ENCODE measurements around the gene ARPC5L. TPM values are rescaled to one million over a fixed set of nuclear protein-coding genes. Genes with fewer than 3 reads are reported as not detected.

The ARPC5L gene
- total and polyA plus RNA-seq, 2 experiments from 2014 or later, result 35.9 to 87.3 TPM

- H3K36me3 Mint-ChIP-seq (ENCODE audit: low read depth), result peaks cover 6% of the 10 kb centered on the region; the same call in 1 of the 3 replicates
- no peaks in the 10 kb centered on the region for H4K20me1 ChIP-seq (replicated peaks; ENCODE audit: insufficient read depth)
- no peaks in the 10 kb centered on the region for H3K79me2 ChIP-seq (replicated peaks; ENCODE audit: insufficient read depth)
- no peak for TF ChIP-seq REST (IDR thresholded peaks at IDR 0.05; ENCODE audit: unreplicated experiment)
- TF ChIP-seq EZH2 (IDR thresholded peaks at IDR 0.05; ENCODE audit: low read depth, unreplicated experiment), result no peak
- no peak for TF ChIP-seq ETS1 (IDR thresholded peaks at IDR 0.05)
- no peak for TF ChIP-seq EZH2phosphoT487 (IDR thresholded peaks at IDR 0.05; ENCODE audit: unreplicated experiment)
- TF ChIP-seq STAT1 (IDR thresholded peaks at IDR 0.05; ENCODE audit: unreplicated experiment), result no peak
- TF ChIP-seq ZNF331 (CRISPR knock-in tag; IDR thresholded peaks at IDR 0.05; ENCODE audit: low read depth), result no peak
- no peak for TF ChIP-seq NANOG (IDR thresholded peaks at IDR 0.05; ENCODE audit: borderline replicate concordance)
- TF ChIP-seq ZNF462 (CRISPR knock-in tag; IDR thresholded peaks at IDR 0.05), result no peak
- no peak for TF ChIP-seq JUNB (IDR thresholded peaks at IDR 0.05; ENCODE audit: unreplicated experiment)
- no peak for TF ChIP-seq CTCF (conservative IDR thresholded peaks at IDR 0.05; ENCODE audit: low read depth in 2 of 2)
- no peak for TF ChIP-seq ZNF114 (CRISPR knock-in tag; IDR thresholded peaks at IDR 0.05)
- no peak for TF ChIP-seq CREB1 (CRISPR knock-in tag; IDR thresholded peaks at IDR 0.05; ENCODE audit: low read depth)
- TF ChIP-seq POLR2AphosphoS5 (IDR thresholded peaks at IDR 0.05; ENCODE audit: low read depth), result no peak
- no peak for ATAC-seq
- no peaks in the 10 kb centered on the region for H3K9me2 ChIP-seq (ENCODE audit: insufficient read depth)
- H3K27ac Mint-ChIP-seq, result no peak overlapping the region
- no peaks in the 10 kb centered on the region for H3K27me3 ChIP-seq (ENCODE audit: insufficient read depth)
- H2AFZ ChIP-seq, result no peak overlapping the region
- H3K4me3 Mint-ChIP-seq, result no peak overlapping the region
- H3K4me1 Mint-ChIP-seq, result no peaks in the 10 kb centered on the region
- H3K36me3 ChIP-seq (ENCODE audit: insufficient read depth), result no peaks in the 10 kb centered on the region
- no peak overlapping the region for H3K4me3 ChIP-seq
- H3K9me3 Mint-ChIP-seq, result no peaks in the 10 kb centered on the region
- H3K4me1 ChIP-seq (ENCODE audit: insufficient read depth), result no peaks in the 10 kb centered on the region
- H3K27ac ChIP-seq (ENCODE audit: low read depth), result 0 out of 2 replicates have a peak overlapping the region, but pooled peaks have one; percentile 22
- peaks cover 2% of the 10 kb centered on the region for H3K27me3 Mint-ChIP-seq (ENCODE audit: insufficient read depth, low read depth, poor library complexity)
- no peak overlapping the region for H3K4me2 ChIP-seq
- no peak for DNase-seq (ENCODE audit: low spot score)
- no peaks in the 10 kb centered on the region for H3F3A ChIP-seq (replicated peaks; ENCODE audit: low read depth)
These were observed 46.2 kb downstream of the ARPC5L start for GRCh38 chr9:124908098-124908497.

All from GM23338 (cell line).